Fibroblast of lung (primary cell): Measurements from ENCODE around the gene CEP78.

Experiments
- EZH2 ChIP-seq: IDR thresholded peaks from 2 replicates; pipeline ENCODE4 v1.5.1; 2012; ENCODE audit warnings: low read length, control low read depth, mild to moderate bottlenecking; ENCODE audit errors: missing control alignments
- TF ChIP-seq, protein P1 (sequence below), 2 donors: IDR thresholded peaks in 1 of 2; conservative IDR thresholded peaks in 1 of 2; 1 replicate in 1 of 2; 2 replicates in 1 of 2; pipeline ENCODE4 v1.5.1; 2011 to 2012; ENCODE audit warnings: low read length in 2 of 2, control low read depth in 1 of 2, inconsistent platforms in 1 of 2, low read depth in 1 of 2, mild to moderate bottlenecking in 1 of 2

DNA sequence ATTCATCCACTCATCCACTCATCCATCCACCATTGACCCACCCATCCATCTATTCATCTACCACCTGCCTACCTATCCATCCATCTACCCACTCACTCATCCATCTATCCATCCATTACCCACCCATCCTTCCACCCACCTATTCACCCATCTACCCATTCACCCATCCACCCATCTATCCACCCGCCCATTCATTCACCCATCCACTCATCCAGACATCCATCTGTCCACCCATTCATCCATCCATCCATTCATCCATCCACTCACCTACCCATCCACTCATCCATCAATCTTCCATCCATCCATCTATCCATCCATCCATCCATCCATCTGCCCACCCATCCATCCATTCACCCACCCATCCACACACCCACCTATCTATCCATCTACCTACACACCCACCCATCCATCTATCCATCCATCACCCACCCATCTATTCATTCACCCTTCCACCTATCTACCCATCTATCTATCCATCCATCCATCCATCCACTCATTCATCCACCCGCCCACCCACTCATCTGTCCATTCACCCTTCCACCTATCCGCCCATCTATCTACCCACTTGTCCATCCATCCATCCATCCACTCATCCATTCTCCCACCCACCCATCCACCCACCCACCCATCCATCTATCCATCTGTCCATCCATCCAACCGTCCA lies 84.3 kb downstream of the CEP78 start:
- TF ChIP-seq, protein P1, sequence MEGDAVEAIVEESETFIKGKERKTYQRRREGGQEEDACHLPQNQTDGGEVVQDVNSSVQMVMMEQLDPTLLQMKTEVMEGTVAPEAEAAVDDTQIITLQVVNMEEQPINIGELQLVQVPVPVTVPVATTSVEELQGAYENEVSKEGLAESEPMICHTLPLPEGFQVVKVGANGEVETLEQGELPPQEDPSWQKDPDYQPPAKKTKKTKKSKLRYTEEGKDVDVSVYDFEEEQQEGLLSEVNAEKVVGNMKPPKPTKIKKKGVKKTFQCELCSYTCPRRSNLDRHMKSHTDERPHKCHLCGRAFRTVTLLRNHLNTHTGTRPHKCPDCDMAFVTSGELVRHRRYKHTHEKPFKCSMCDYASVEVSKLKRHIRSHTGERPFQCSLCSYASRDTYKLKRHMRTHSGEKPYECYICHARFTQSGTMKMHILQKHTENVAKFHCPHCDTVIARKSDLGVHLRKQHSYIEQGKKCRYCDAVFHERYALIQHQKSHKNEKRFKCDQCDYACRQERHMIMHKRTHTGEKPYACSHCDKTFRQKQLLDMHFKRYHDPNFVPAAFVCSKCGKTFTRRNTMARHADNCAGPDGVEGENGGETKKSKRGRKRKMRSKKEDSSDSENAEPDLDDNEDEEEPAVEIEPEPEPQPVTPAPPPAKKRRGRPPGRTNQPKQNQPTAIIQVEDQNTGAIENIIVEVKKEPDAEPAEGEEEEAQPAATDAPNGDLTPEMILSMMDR (conservative IDR thresholded peaks at IDR 0.05 in 1 of 2, IDR thresholded peaks at IDR 0.05 in 1 of 2; ENCODE audit: low read depth in 1 of 2, low read length in 2 of 2) = no peak
- TF ChIP-seq EZH2 = no peak
